CD4-positive, alpha-beta T cell (primary cell): ENCODE measurements around the gene ITGA7. TPM values are rescaled to one million over a fixed set of nuclear protein-coding genes. Genes with fewer than 3 reads are reported as not detected.

Source experiments
- ATAC-seq: fragments of 200-7000 bp; cut with Tn5 transposase; one replicate; pipeline ENCODE4 v1.10.0; 2022; ENCODE audit warnings: mild to moderate bottlenecking; ENCODE audit not compliant: poor library complexity
- CTCF ChIA-PET: fragments of 350-600 bp; sonication (Branson Sonifier 250); formaldehyde crosslinking; loops from one replicate; lab custom pipeline; 2021; ENCODE audit warnings: antibody characterized with exemption, inconsistent platforms; lab: Charles Lee
- POLR2A ChIA-PET: fragments of 350-600 bp; sonication (Branson Sonifier 250); formaldehyde crosslinking; loops from one replicate; lab custom pipeline; 2021; ENCODE audit warnings: antibody characterized with exemption, inconsistent platforms; lab: Charles Lee
- DNase-seq, 14 experiments: peaks; one replicate each; pipeline ENCODE4 v3.0.0-alpha.2; 2013 to 2020; ENCODE audit warnings: mixed read lengths in 2 of 14
- H3K27ac ChIP-seq, 2 donors: one replicate each; pipeline versions ENCODE4 v1.5.1 to v1.7.0; 2013; ENCODE audit warnings: low read length in 2 of 2, low read depth in 1 of 2, mild to moderate bottlenecking in 1 of 2
- H3K27me3 ChIP-seq, 2 experiments: 1 replicate in 1 of 2; 2 replicates in 1 of 2; pipeline versions ENCODE4 v1.6.1 to v1.7.0; 2013; ENCODE audit warnings: low read length in 2 of 2, control low read depth in 1 of 2, mild to moderate bottlenecking in 1 of 2, moderate library complexity in 1 of 2; ENCODE audit not compliant: insufficient read depth in 2 of 2, control insufficient read depth in 1 of 2
- H3K36me3 ChIP-seq: one replicate; pipeline ENCODE4 v1.6.1; 2013; ENCODE audit warnings: low read length, control low read depth; ENCODE audit not compliant: insufficient read depth
- H3K4me1 ChIP-seq: one replicate; pipeline ENCODE4 v1.6.1; 2013; ENCODE audit warnings: low read length, control low read depth; ENCODE audit not compliant: insufficient read depth
- H3K4me3 ChIP-seq: one replicate; pipeline ENCODE4 v1.5.1; 2013; ENCODE audit warnings: mild to moderate bottlenecking, low read length, moderate library complexity
- H3K9me3 ChIP-seq, 2 experiments: 1 replicate in 1 of 2; 2 replicates in 1 of 2; pipeline versions ENCODE4 v1.6.1 to v1.7.0; 2013; ENCODE audit warnings: low read length in 2 of 2, mild to moderate bottlenecking in 2 of 2, control low read depth in 1 of 2, moderate library complexity in 1 of 2; ENCODE audit not compliant: control insufficient read depth in 1 of 2, insufficient read depth in 1 of 2
- H3K27ac Mint-ChIP-seq: one replicate; pipeline ENCODE4 v1.8.0; 2020; ENCODE audit warnings: mixed read lengths
- H3K27me3 Mint-ChIP-seq: one replicate; pipeline ENCODE4 v1.8.0; 2021; ENCODE audit warnings: mixed read lengths
- H3K36me3 Mint-ChIP-seq: one replicate; pipeline ENCODE4 v1.8.0; 2021; ENCODE audit warnings: low read depth, mixed read lengths
- H3K4me1 Mint-ChIP-seq: one replicate; pipeline ENCODE4 v1.8.0; 2021; ENCODE audit warnings: low read depth, mixed read lengths
- H3K4me3 Mint-ChIP-seq: one replicate; pipeline ENCODE4 v1.8.0; 2020; ENCODE audit warnings: mild to moderate bottlenecking, mixed read lengths
- H3K9me3 Mint-ChIP-seq: one replicate; pipeline ENCODE4 v1.8.0; 2020; ENCODE audit warnings: mixed read lengths
- CTCF ChIP-seq: fragments of 200-600 bp; IDR thresholded peaks from one replicate; pipeline ENCODE4 v1.8.0; 2022; ENCODE audit warnings: antibody characterized with exemption, mild to moderate bottlenecking
- intact Hi-C, 2 experiments: fragments of 100-400 bp; cut with DNase I in 1 of 2; cut with micrococcal nuclease in 1 of 2; formaldehyde crosslinking; loops; one replicate each; pipeline versions ENCODE4 v1.15.1 to v1.9.0; 2023 to 2025; cut with DNase I, micrococcal nuclease
- total RNA-seq, 174 experiments: library from RNA in 2 of 174; stranded (reverse) in 2 of 174; gene quantifications; one replicate each; pipeline ENCODE4 v1.2.3 and lab custom pipeline; 2021 to 2026

The ITGA7 gene
- total RNA-seq, 2 experiments from 2014 or later, result 1.2 to 1.6 TPM

- intact Hi-C loops, result loop anchor here in 1 of 2 experiments (10.0 kb wide), 2 partner anchors 75 to 375 kb away; partner anchors contain the start of gene PA2G4
- Mint-ChIP-seq H3K27ac (peak overlapping the region; percentile 81), H3K4me1 (peaks cover 41% of the 10 kb centered on the region), H3K9me3 (no peaks in the 10 kb centered on the region), H3K36me3 (peaks cover 4% of the 10 kb centered on the region), H3K27me3 (no peaks in the 10 kb centered on the region), H3K4me3 (peak overlapping the region; percentile 88)
- Histone ChIP-seq H3K27me3 (no peaks in the 10 kb centered on the region), H3K4me3 (peak overlapping the region; percentile 86), H3K4me1 (peaks cover 37% of the 10 kb centered on the region), H3K36me3 (peaks cover 5% of the 10 kb centered on the region), H3K27ac (peak overlapping the region; percentile 57 to 80), H3K9me3 (no peaks in the 10 kb centered on the region)
- TF ChIP-seq CTCF, result peak; percentile 11
- DNase-seq (peak in 4 of 14 experiments; percentile 47 to 64 (median 57)), ATAC-seq (peak; percentile 50)
- ChIA-PET CTCF (interaction anchor here (0.6 to 2.8 kb wide), 6 partner anchors 8 to 67 kb away, joined by 3 to 24 read pairs (median 3); no protein-coding TSS in a partner anchor), POLR2A (interaction anchor here (0.6 to 2.8 kb wide), 24 partner anchors 8 to 388 kb away, joined by 3 to 35 read pairs (median 4); partner anchors contain the start of genes BLOC1S1, DNAJC14, ORMDL2 and PA2G4)
Measured at GRCh38 chr12:55729819-55730818, 22.4 kb upstream of the ITGA7 start.

DNA sequence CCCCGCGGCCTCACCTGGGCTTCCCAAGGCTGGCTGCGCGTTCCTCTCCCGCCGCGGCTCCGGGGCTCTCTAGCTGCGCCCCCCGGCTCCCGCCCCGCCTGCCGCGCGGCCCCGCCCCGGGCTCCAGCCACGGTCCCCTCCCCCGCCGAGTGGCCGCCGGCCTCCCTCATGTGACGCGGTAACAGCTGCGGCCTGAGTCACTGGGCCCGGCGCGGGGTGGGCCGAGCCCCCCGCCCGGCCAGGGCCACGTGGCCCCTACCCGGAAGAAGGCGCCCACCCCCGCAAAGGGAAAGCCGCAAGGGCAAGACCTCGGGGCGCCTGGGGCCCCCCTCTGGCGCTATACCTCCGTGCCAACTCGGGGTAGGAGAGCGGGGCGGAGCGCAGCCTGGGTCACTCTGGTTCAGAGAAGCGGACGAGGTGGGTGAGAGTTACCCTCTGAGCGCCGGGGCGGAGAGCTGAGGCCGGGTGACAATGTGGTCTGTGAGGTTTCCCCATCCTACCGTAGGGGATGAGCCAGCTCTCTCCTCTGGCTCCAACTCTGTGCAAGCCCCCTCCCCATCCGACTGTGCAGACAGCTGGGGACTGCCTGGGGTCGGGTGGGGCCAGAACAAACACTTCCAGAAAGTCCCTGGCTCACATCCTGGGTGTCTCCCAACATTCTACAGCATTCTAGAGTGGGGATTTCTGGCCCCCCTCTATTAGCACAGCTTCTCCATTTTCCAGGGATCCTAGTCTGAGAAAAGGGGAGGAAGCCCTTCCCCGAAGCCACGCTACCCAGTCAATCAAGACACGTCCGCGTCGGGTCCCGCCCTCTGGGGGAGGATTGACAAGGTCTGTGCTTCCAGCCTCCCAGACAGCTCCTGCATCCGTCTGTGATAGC is 21.5 kb upstream of the ITGA7 start, which contains the start of gene CD63:
Gene CD63 (minus strand): TSS at position 71 of the 880 bp plus-strand sequence. CDS start 668 bp downstream, outside the sequence.
- Histone ChIP-seq H3K36me3 (peaks cover 7% of the 10 kb centered on the region), H3K27ac (peak within 1 kb of the TSS; percentile 57 to 80), H3K27me3 (no peaks in the 10 kb centered on the region), H3K9me3 (no peaks in the 10 kb centered on the region), H3K4me1 (peaks cover 43% of the 10 kb centered on the region), H3K4me3 (peak within 1 kb of the TSS; percentile 86)
- DNase-seq (peak in 11 of 14 experiments; percentile 33 to 78 (median 52)), ATAC-seq (peak; percentile 61)
- peak within 1 kb of the TSS; percentile 81 for H3K27ac Mint-ChIP-seq
- ChIA-PET CTCF (interaction anchor here (0.9 to 2.8 kb wide), 5 partner anchors 9 to 68 kb away, joined by 3 to 24 read pairs (median 3); no protein-coding TSS in a partner anchor), POLR2A (interaction anchor here (0.6 to 2.8 kb wide), 23 partner anchors 9 to 388 kb away, joined by 3 to 35 read pairs (median 5); partner anchors contain the start of genes BLOC1S1, DNAJC14, ORMDL2 and PA2G4)
- intact Hi-C loops, result no loop called here
- H3K27me3 Mint-ChIP-seq, result no peaks in the 10 kb centered on the region
- H3K4me1 Mint-ChIP-seq, result peaks cover 48% of the 10 kb centered on the region
- H3K9me3 Mint-ChIP-seq, result no peaks in the 10 kb centered on the region
- H3K36me3 Mint-ChIP-seq, result peaks cover 10% of the 10 kb centered on the region
- no peak for TF ChIP-seq CTCF
- peak within 1 kb of the TSS; percentile 88 for H3K4me3 Mint-ChIP-seq
